ENCODE data around the gene DRD5.
"Not testable (repeated sequence)": the region's sequence is repeated elsewhere in the genome, so short reads cannot be mapped to it uniquely, and the experiment has no call there.

The DRD5 gene

DNA sequence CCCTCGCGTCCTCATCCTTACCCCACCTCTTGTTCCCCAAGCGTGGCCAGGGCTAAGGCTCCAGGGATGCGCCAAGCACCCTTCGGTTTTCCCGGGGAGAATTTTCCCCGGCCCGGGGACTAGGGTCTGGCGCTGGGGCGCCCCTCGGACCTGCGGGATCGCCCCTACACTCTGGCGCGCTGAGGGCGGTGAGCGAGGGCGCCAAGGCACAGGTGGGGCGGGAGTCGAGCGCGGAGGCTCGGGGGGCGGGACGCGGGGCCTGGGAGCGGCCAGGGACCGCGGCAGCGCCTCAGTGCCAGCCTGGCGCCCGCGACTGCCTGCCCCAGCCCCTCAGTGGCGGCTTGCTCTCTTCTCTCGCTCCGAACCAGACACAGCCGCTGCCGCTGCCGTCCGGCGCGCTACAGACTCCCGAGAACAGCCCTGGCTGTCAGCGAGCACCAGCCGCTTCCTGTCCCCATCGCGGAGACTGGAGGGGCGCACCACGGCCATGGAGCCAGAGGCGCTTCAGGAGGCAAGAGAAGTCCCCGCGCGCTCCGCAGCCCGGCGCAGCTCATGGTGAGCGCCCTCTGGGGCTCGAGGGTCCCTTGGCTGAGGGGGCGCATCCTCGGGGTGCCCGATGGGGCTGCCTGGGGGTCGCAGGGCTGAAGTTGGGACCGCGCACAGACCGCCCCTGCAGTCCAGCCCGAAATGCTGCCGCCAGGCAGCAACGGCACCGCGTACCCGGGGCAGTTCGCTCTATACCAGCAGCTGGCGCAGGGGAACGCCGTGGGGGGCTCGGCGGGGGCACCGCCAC lies at the start of gene DRD5:
Gene DRD5 (plus strand): TSS at position 292 of the 793 bp plus-strand sequence. CDS start 396 bp downstream, at position 688.
- no peak within 1 kb of the TSS for H3K4me3 ChIP-seq (ENCODE audit: low read depth, low read length)
- TF ChIP-seq, protein P1, sequence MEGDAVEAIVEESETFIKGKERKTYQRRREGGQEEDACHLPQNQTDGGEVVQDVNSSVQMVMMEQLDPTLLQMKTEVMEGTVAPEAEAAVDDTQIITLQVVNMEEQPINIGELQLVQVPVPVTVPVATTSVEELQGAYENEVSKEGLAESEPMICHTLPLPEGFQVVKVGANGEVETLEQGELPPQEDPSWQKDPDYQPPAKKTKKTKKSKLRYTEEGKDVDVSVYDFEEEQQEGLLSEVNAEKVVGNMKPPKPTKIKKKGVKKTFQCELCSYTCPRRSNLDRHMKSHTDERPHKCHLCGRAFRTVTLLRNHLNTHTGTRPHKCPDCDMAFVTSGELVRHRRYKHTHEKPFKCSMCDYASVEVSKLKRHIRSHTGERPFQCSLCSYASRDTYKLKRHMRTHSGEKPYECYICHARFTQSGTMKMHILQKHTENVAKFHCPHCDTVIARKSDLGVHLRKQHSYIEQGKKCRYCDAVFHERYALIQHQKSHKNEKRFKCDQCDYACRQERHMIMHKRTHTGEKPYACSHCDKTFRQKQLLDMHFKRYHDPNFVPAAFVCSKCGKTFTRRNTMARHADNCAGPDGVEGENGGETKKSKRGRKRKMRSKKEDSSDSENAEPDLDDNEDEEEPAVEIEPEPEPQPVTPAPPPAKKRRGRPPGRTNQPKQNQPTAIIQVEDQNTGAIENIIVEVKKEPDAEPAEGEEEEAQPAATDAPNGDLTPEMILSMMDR (IDR thresholded peaks at IDR 0.05; ENCODE audit: borderline replicate concordance, insufficient read depth, low read depth, low read length): no peak

DNA sequence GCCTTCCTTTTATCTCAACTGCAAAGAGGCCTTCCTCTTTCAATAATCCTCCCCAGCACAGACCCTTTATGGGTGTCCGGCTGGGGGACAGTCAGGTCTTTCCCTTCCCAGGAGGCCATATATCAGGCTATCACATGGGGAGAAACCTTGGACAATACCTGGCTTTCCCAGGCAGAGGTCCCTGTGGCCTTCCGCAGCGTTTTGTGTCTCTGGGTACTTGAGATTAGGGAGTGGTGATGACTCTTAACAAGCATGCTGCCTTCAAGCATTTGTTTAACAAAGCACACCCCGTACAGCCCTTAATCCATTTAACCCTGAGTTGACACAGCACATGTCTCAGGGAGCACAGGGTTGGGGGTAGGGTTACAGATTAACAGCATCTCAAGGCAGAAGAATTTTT lies 49.2 kb upstream of the DRD5 start:
- not testable (repeated sequence) for H3K4me3 ChIP-seq (ENCODE audit: low read depth, low read length)

DNA sequence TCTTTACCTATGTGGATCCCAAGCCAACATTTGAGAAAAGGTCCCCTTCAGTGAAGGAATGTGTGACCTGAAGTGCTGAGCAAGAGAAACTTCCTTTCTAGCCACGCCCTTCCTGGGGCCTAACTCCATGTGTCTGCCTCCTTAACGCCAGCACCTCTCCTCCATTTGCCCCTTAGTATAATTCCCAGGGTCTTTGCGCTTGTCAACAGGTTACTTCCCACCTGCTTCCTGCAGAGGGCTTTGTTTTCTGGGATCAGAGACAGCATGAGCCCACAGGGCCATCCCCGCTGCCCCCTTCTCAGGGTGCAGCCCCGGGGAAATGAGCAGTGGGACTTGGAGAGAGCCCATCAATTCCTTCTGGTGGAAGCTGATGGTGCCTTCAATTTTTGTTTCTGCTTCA lies 45.9 kb upstream of the DRD5 start:
- H3K4me3 ChIP-seq (ENCODE audit: low read depth, low read length): no peak overlapping the region
- TF ChIP-seq, protein P1 (IDR thresholded peaks at IDR 0.05; ENCODE audit: borderline replicate concordance, insufficient read depth, low read depth, low read length): no peak

DNA sequence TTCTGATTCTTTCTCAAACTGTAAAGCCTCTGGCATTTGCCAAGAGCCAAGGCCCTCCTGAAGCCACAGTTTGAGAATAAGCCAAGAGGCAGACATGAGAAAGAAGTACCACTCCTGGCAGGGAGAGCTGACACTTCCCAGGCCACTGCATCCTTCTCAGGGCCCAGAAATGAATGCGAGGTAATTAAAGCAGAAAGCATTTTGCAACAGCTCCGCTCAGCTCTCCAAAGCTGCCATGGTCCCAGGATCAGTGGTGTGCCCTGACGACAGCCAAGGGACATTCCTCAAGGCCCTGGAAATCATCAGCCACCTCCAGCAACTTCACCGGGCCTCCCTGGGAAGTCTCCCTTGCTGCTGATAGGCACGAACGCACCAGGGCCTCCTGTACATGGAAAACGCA lies 44.2 kb upstream of the DRD5 start:
- H3K4me3 ChIP-seq (ENCODE audit: low read depth, low read length): not testable (repeated sequence)

DNA sequence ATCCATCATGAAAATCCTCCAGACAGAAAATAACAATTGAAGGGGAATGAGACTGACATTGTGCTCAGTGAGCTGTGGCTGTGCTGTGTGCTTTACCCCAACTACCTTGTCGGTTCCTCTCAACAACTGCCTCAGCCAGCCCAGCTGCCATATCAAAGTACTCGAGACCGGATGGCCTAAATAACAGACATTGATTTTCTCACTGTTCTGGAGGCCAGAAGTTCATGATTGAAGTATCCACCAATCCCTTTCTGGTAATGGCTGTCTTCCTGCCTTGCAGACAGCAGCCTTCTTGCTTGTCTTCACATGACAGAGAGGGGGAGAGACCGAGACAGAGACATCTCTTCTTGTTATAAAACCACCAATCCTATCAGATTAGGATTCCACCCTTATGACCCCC lies 37.6 kb upstream of the DRD5 start:
- not testable (repeated sequence) for H3K4me3 ChIP-seq (ENCODE audit: low read depth, low read length)

DNA sequence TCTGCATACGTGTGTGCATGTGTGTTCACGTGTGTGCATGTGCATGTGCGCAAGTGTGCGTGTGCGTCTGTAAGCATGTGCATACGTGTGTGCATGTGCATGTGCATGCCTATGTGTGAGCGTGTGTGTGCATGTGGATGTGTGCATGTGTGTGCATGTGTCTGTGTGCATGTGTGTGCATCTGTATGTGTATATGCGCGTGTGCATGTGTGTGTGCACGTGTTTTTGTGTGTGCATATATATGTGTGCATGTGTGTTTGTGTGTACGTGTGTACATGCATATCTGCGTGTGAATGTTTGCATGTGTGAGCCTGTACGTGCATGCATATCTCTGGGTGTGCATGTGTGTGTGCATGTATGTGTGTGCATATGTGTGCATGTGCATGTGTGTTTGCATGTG lies 35.7 kb upstream of the DRD5 start:
- H3K4me3 ChIP-seq (ENCODE audit: low read depth, low read length): no peak overlapping the region
- TF ChIP-seq, protein P1 (IDR thresholded peaks at IDR 0.05; ENCODE audit: borderline replicate concordance, insufficient read depth, low read depth, low read length): no peak

DNA sequence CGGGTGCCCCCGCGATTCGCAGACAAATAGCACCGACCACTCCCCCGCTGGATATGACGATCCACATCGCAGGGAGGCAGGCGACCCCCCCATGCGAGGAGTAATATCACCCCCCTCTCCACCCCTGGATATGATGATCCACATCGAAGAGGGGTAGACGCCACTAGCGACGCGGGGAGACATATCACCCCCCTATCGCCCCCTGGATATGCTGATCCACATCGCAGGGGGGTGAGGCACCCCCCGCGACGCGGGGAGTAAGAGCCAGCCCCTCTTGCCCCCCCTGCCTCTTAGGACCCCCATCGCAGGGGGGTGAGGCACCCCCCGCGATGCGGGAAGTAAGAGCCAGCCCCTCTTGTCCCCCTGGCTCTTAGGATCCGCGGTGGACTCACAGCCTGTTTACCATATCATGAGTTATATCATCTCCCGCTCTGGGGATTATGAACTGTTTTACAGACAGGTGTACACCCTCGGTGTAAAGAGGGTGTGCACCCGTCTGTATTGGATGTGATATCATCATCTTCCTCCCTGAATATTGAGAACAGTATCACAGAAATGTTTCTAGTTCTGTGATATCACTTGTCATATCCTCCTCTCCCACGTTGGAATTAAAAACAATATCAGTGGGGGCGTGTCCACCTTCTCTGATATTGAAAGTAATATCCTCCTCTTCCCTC lies 22.7 kb upstream of the DRD5 start:
- TF ChIP-seq, protein P1 (IDR thresholded peaks at IDR 0.05; ENCODE audit: borderline replicate concordance, insufficient read depth, low read depth, low read length): no peak
- no peak overlapping the region for H3K4me3 ChIP-seq (ENCODE audit: low read depth, low read length)

DNA sequence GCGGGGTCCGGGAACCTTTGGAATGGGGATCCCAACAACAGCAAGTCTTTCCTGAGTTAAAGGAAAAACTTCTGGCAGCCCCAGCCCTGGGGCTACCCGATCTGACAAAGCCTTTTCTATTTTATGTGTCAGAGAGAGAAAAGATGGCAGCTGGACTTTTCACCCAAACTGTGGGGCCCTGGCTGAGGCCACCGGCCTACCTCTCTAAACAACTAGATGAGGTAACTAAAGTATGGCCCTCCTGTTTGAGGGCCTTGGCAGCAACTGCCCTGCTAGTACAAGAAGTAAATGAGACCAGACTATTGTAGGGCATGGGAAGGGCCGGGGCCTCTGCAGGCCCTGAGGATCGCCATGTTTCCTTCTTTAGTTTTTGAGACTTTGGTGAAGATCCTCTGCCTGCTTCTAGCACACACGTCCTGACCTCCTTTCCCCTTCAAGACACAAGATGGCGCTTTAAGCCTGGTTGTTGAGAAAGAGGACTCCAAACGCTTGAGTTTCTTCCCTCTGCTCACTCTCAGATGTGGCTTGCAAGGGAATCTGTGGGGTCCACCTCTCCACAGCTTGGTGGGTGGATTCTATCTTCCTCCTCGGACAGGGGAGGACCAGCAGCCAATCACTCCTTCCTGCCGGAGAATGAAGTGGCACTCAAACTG lies 18.5 kb upstream of the DRD5 start:
- TF ChIP-seq, protein P1 (IDR thresholded peaks at IDR 0.05; ENCODE audit: borderline replicate concordance, insufficient read depth, low read depth, low read length): peak; percentile 64
- H3K4me3 ChIP-seq (ENCODE audit: low read depth, low read length): no peak overlapping the region
